H1 (cell line): ENCODE measurements around the gene CDH19. TPM values are rescaled to one million over a fixed set of nuclear protein-coding genes. Genes with fewer than 3 reads are reported as not detected.

Experiments used
- CTCF ChIA-PET: fragments of 300-600 bp; sonication (Branson Sonifier 250); formaldehyde crosslinking; loops from one replicate; lab custom pipeline; 2021; ENCODE audit not compliant: partially characterized antibody; lab: Charles Lee
- POLR2A ChIA-PET: fragments of 300-600 bp; sonication (Branson Sonifier 250); formaldehyde crosslinking; loops from one replicate; lab custom pipeline; 2021; ENCODE audit warnings: inconsistent platforms; ENCODE audit not compliant: partially characterized antibody; lab: Charles Lee
- DNase-seq, 2 experiments: peaks; one replicate each; pipeline versions ENCODE4 v3.0.0 to v3.0.0-alpha.2; 2010 to 2022; ENCODE audit warnings: low spot score in 2 of 2, low read depth in 1 of 2, mixed read lengths in 1 of 2
- FAIRE-seq: peaks from 2 replicates; lab custom pipeline; 2011; peaks lifted over from hg19 to GRCh38; lab: Jason Lieb, UNC
- H2AFZ ChIP-seq: 2 replicates; pipeline ENCODE4 v1.8.1; 2012; ENCODE audit warnings: low read length, inconsistent platforms
- H2AK5ac ChIP-seq: 2 replicates; pipeline ENCODE4 v1.6.1; 2013; ENCODE audit warnings: low read depth, low read length
- H2BK120ac ChIP-seq: replicated peaks from 2 replicates; pipeline ENCODE3; 2013; ENCODE audit warnings: low read depth, low read length, inconsistent platforms
- H2BK12ac ChIP-seq: 2 replicates; pipeline ENCODE4 v1.6.1; 2013; ENCODE audit warnings: low read depth, low read length
- H2BK15ac ChIP-seq: 2 replicates; pipeline ENCODE4 v1.6.1; 2013; ENCODE audit warnings: low read length
- H2BK20ac ChIP-seq: 2 replicates; pipeline ENCODE4 v1.6.1; 2013; ENCODE audit warnings: low read length
- H2BK5ac ChIP-seq: 2 replicates; pipeline ENCODE4 v1.6.1; 2013; ENCODE audit warnings: low read depth, low read length
- H3K14ac ChIP-seq: 2 replicates; pipeline ENCODE4 v1.6.1; 2013; ENCODE audit warnings: inconsistent platforms; ENCODE audit not compliant: insufficient read length
- H3K18ac ChIP-seq: 2 replicates; pipeline ENCODE4 v1.6.1; 2013; ENCODE audit warnings: low read length; ENCODE audit errors: extremely low read depth
- H3K23ac ChIP-seq: 2 replicates; pipeline ENCODE4 v1.6.1; 2013; ENCODE audit warnings: inconsistent platforms; ENCODE audit not compliant: insufficient read length
- H3K23me2 ChIP-seq: 2 replicates; pipeline ENCODE4 v1.6.1; 2013; ENCODE audit warnings: low read depth, low read length
- H3K27ac ChIP-seq: 2 replicates; pipeline ENCODE4 v1.6.1; 2011; ENCODE audit warnings: low read depth, low read length, inconsistent platforms
- H3K27me3 ChIP-seq, 4 experiments: replicated peaks in 1 of 4; 1 replicate in 1 of 4; 2 replicates in 3 of 4; pipeline versions ENCODE4 v1.6.1 to v1.8.1; 2011 to 2013; ENCODE audit warnings: low read length in 3 of 4, mild to moderate bottlenecking in 3 of 4, inconsistent platforms in 2 of 4, mixed read lengths in 2 of 4, moderate library complexity in 1 of 4; ENCODE audit not compliant: control insufficient read depth in 3 of 4, insufficient read depth in 3 of 4; ENCODE audit errors: extremely low read depth in 1 of 4
- H3K36me3 ChIP-seq, 4 experiments: 2 replicates each; pipeline versions ENCODE4 v1.6.1 to v1.8.1; 2011 to 2013; ENCODE audit warnings: mild to moderate bottlenecking in 4 of 4, low read length in 3 of 4, moderate library complexity in 2 of 4, control low read depth in 1 of 4, inconsistent platforms in 1 of 4; ENCODE audit not compliant: insufficient read depth in 4 of 4, control insufficient read depth in 2 of 4
- H3K4ac ChIP-seq: replicated peaks from 2 replicates; pipeline ENCODE3; 2013; ENCODE audit warnings: low read length, low read depth, mixed read lengths, inconsistent platforms; ENCODE audit not compliant: insufficient read length
- H3K4me1 ChIP-seq, 4 experiments: replicated peaks in 1 of 4; 1 replicate in 1 of 4; 2 replicates in 3 of 4; pipeline versions ENCODE4 v1.6.1 to v1.8.1; 2011 to 2013; ENCODE audit warnings: low read length in 3 of 4, inconsistent platforms in 2 of 4, mixed read lengths in 1 of 4; ENCODE audit not compliant: insufficient read depth in 4 of 4, control insufficient read depth in 3 of 4
- H3K4me2 ChIP-seq, 2 experiments: 2 replicates each; pipeline versions ENCODE4 v1.6.1 to v1.8.1; 2011 to 2013; ENCODE audit warnings: low read depth in 2 of 2, low read length in 2 of 2, control low read depth in 1 of 2, inconsistent platforms in 1 of 2, mild to moderate bottlenecking in 1 of 2; ENCODE audit not compliant: insufficient read depth in 1 of 2
- H3K4me3 ChIP-seq, 4 experiments: fragments of 200-600, 300-600 bp in 1 of 4; sonication (generic), shearing (Covaris generic), sonication (Bioruptor Twin) in 1 of 4; 2 replicates each; pipeline versions ENCODE4 v1.5.1 to v1.8.1; 2011 to 2016; ENCODE audit warnings: low read length in 4 of 4, low read depth in 3 of 4, control low read depth in 2 of 4, inconsistent platforms in 2 of 4, mild to moderate bottlenecking in 2 of 4, mixed read lengths in 1 of 4, moderate library complexity in 1 of 4; ENCODE audit not compliant: insufficient read depth in 2 of 4; ENCODE audit errors: extremely low read depth in 1 of 4
- H3K56ac ChIP-seq: replicated peaks from 2 replicates; pipeline ENCODE3; 2013; ENCODE audit warnings: low read depth, mild to moderate bottlenecking, mixed read lengths, low read length, inconsistent platforms; ENCODE audit not compliant: insufficient read length
- H3K79me1 ChIP-seq: 2 replicates; pipeline ENCODE4 v1.6.1; 2013; ENCODE audit warnings: low read depth, low read length, control low read depth
- H3K79me2 ChIP-seq, 2 experiments: 2 replicates each; pipeline versions ENCODE4 v1.6.1 to v1.8.1; 2012 to 2013; ENCODE audit warnings: low read length in 2 of 2, mild to moderate bottlenecking in 2 of 2, inconsistent platforms in 1 of 2; ENCODE audit not compliant: insufficient read depth in 2 of 2, control insufficient read depth in 1 of 2
- H3K9ac ChIP-seq, 4 experiments: replicated peaks in 1 of 4; 1 replicate in 1 of 4; 2 replicates in 3 of 4; pipeline versions ENCODE4 v1.6.1 to v1.8.1; 2011 to 2013; ENCODE audit warnings: low read depth in 3 of 4, low read length in 3 of 4, control low read depth in 2 of 4, mild to moderate bottlenecking in 2 of 4, moderate library complexity in 2 of 4, inconsistent platforms in 1 of 4; ENCODE audit errors: extremely low read depth in 1 of 4
- H3K9me3 ChIP-seq, 2 experiments: 2 replicates each; pipeline versions ENCODE4 v1.6.1 to v1.8.1; 2012 to 2013; ENCODE audit warnings: mild to moderate bottlenecking in 2 of 2, moderate library complexity in 2 of 2, control low read depth in 1 of 2, inconsistent platforms in 1 of 2, low read depth in 1 of 2, low read length in 1 of 2, mixed read lengths in 1 of 2; ENCODE audit not compliant: insufficient read depth in 2 of 2
- H4K20me1 ChIP-seq, 2 experiments: replicated peaks in 1 of 2; 2 replicates each; pipeline versions ENCODE3 to v1.8.1; 2011 to 2013; ENCODE audit warnings: inconsistent platforms in 2 of 2, low read length in 2 of 2, mild to moderate bottlenecking in 1 of 2; ENCODE audit not compliant: insufficient read depth in 2 of 2, control insufficient read depth in 1 of 2
- H4K5ac ChIP-seq: 2 replicates; pipeline ENCODE4 v1.6.1; 2013; ENCODE audit warnings: low read length, low read depth, mixed read lengths, inconsistent platforms; ENCODE audit not compliant: insufficient read length
- H4K8ac ChIP-seq: 2 replicates; pipeline ENCODE4 v1.8.0; 2013; ENCODE audit warnings: mild to moderate bottlenecking, moderate library complexity, low read length, inconsistent platforms; ENCODE audit not compliant: insufficient read depth; ENCODE audit errors: extremely low read depth
- H4K91ac ChIP-seq: replicated peaks from 2 replicates; pipeline ENCODE3; 2013; ENCODE audit warnings: low read length, mixed read lengths, inconsistent platforms; ENCODE audit not compliant: insufficient read length
- ATF2 ChIP-seq: IDR thresholded peaks from 2 replicates; pipeline ENCODE4 v1.6.1; 2012; ENCODE audit warnings: low read length, inconsistent platforms
- CBX8 ChIP-seq: fragments of 300-800, 300-1000 bp; sonication (generic); IDR thresholded peaks from 2 replicates; pipeline ENCODE4 v1.7.1; 2016; ENCODE audit warnings: low read depth, low read length, borderline replicate concordance
- CEBPB ChIP-seq: IDR thresholded peaks from 2 replicates; pipeline ENCODE4 v1.6.1; 2012; ENCODE audit warnings: low read depth, low read length
- CHD1 ChIP-seq: IDR thresholded peaks from 2 replicates; pipeline ENCODE4 v1.6.1; 2012; ENCODE audit warnings: low read depth, low read length, improper control_type of control experiment
- CHD2 ChIP-seq: IDR thresholded peaks from 2 replicates; pipeline ENCODE4 v1.6.1; 2012; ENCODE audit warnings: low read length, improper control_type of control experiment
- GABPA ChIP-seq: IDR thresholded peaks from 2 replicates; pipeline ENCODE4 v1.6.1; 2011; ENCODE audit warnings: mild to moderate bottlenecking, low read length, moderate library complexity, borderline replicate concordance; ENCODE audit not compliant: insufficient read depth
- JUND ChIP-seq: IDR thresholded peaks from 2 replicates; pipeline ENCODE4 v1.6.1; 2011; ENCODE audit warnings: mild to moderate bottlenecking, improper control_type of control experiment, low read length
- POLR2A ChIP-seq, 2 experiments: IDR thresholded peaks; 1 replicate in 1 of 2; 2 replicates in 1 of 2; pipeline ENCODE4 v1.6.1; 2011; ENCODE audit warnings: low read depth in 2 of 2, low read length in 2 of 2, mild to moderate bottlenecking in 2 of 2; ENCODE audit errors: control extremely low read depth in 1 of 2
- RFX5 ChIP-seq: IDR thresholded peaks from 2 replicates; pipeline ENCODE4 v1.6.1; 2011; ENCODE audit warnings: low read depth, low read length, improper control_type of control experiment, borderline replicate concordance
- RNF2 ChIP-seq: fragments of 200-900, 300-1000 bp; sonication (generic); IDR thresholded peaks from 2 replicates; pipeline ENCODE4 v1.7.1; 2016; ENCODE audit warnings: borderline replicate concordance, low read depth, mild to moderate bottlenecking, antibody characterized with exemption, low read length; ENCODE audit not compliant: poor library complexity, severe bottlenecking; ENCODE audit errors: missing control alignments
- RXRA ChIP-seq: IDR thresholded peaks from 2 replicates; pipeline ENCODE4 v1.6.1; 2011; ENCODE audit warnings: low read depth, mild to moderate bottlenecking, low read length, moderate library complexity; ENCODE audit not compliant: insufficient read depth
- SP1 ChIP-seq: IDR thresholded peaks from 2 replicates; pipeline ENCODE4 v1.6.1; 2011; ENCODE audit warnings: low read depth, low read length
- SP2 ChIP-seq: IDR thresholded peaks from 2 replicates; pipeline ENCODE4 v1.6.1; 2012; ENCODE audit warnings: mild to moderate bottlenecking, low read length, inconsistent platforms
- TCF12 ChIP-seq: IDR thresholded peaks from 2 replicates; pipeline ENCODE4 v1.6.1; 2011; ENCODE audit warnings: low read depth, mild to moderate bottlenecking, low read length
- TEAD4 ChIP-seq: IDR thresholded peaks from 2 replicates; pipeline ENCODE4 v1.6.1; 2012; ENCODE audit warnings: low read depth, low read length, inconsistent platforms, mixed read lengths
- polyA plus RNA-seq, 7 experiments: library from polyadenylated mRNA; depleted of rRNA in 3 of 7; stranded (reverse) in 5 of 7; unstranded in 2 of 7; fragments of >200 nt in 5 of 7; fragments of 200-250 nt in 2 of 7; gene quantifications; 1 replicate in 5 of 7; 2 replicates in 1 of 7; 4 replicates in 1 of 7; pipeline versions ENCODE4 v1.2.1 to v1.2.3, GENCODE V29; 2011 to 2013; ENCODE audit warnings: missing spikeins in 2 of 7, mixed read lengths in 2 of 7
- total RNA-seq: library from RNA; stranded (reverse); fragmentation: NEBNext Ultra II Directional; extraction: Animal tissue kit (Norgen Biotek cat#: 25700); gene quantifications from 2 replicates; pipeline ENCODE4 v1.2.1, GENCODE V29; 2021

Gene CDH19
- total and polyA plus RNA-seq, 2 of the 8 experiments (the other 6 are each of a cell fraction or from before 2014, with no cell fraction given): not detected

DNA sequence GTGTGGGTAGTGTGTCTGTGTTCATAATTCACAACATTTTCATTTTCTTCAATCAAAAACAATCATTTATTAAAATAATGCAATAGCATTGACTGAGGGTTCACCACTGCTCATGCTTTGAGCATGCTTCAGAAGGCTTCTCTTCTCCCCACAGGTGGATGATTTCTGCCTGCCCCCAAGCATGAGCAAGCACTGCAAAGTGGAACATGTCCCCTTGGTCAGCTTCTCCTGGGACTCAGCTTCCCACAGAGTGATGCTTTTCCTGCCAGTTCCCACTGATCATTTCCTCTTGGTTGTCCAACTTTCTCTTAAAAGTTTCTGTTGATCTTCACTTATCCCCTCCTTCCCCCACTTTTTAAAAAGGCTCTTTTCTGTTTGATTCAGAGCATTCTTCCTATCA is 31.5 kb upstream of the CDH19 start:
- Histone ChIP-seq H2AFZ (no peak overlapping the region), H3K4me1 (no peaks in the 10 kb centered on the region), H3K56ac (no peak overlapping the region), H2BK12ac (no peak overlapping the region), H2BK5ac (no peak overlapping the region), H3K79me1 (no peaks in the 10 kb centered on the region), H3K18ac (no peak overlapping the region), H3K27ac (no peak overlapping the region), H3K4ac (no peak overlapping the region), H3K27me3 (no peaks in the 10 kb centered on the region), H3K79me2 (no peaks in the 10 kb centered on the region), H4K5ac (no peak overlapping the region), H3K9ac (no peak overlapping the region), H2BK15ac (no peak overlapping the region), H3K4me3 (no peak overlapping the region), H3K36me3 (no peaks in the 10 kb centered on the region), H3K14ac (no peak overlapping the region), H3K23ac (no peak overlapping the region), H3K9me3 (0 out of 4 replicates have a peak, but pooled peaks cover 0 to 3% of the 10 kb centered on the region in 2 experiments), H4K91ac (no peak overlapping the region), H2AK5ac (no peak overlapping the region), H2BK120ac (no peak overlapping the region), H4K20me1 (no peaks in the 10 kb centered on the region), H3K23me2 (no peaks in the 10 kb centered on the region), H4K8ac (no peak overlapping the region), H2BK20ac (no peak overlapping the region), H3K4me2 (no peak overlapping the region)
- ChIA-PET CTCF (no interaction called here), POLR2A (no interaction called here)
- FAIRE-seq: no peak
- no peak for DNase-seq
- no peak for TF ChIP-seq SP2
- TF ChIP-seq RFX5: no peak
- no peak for TF ChIP-seq CHD2
- TF ChIP-seq CBX8: no peak
- TF ChIP-seq TEAD4: no peak
- TF ChIP-seq CHD1: no peak
- TF ChIP-seq GABPA: no peak
- no peak for TF ChIP-seq JUND
- TF ChIP-seq POLR2A (IDR thresholded peaks at IDR 0.05; ENCODE audit: control extremely low read depth in 1 of 2, low read depth in 2 of 2, low read length in 2 of 2): no peak
- no peak for TF ChIP-seq SP1
- TF ChIP-seq CEBPB: no peak
- TF ChIP-seq RXRA: no peak
- TF ChIP-seq TCF12: no peak
- no peak for TF ChIP-seq RNF2
- no peak for TF ChIP-seq ATF2
